Keratinocyte (primary cell): Measurements from ENCODE around the gene VOPP1. TPM values are rescaled to one million over a fixed set of nuclear protein-coding genes. Genes with fewer than 3 reads are reported as not detected.

Experiments
- DNase-seq: peaks from one replicate; pipeline ENCODE4 v3.0.0-alpha.2; 2011; ENCODE audit warnings: low read depth, missing footprints, low spot score
- FAIRE-seq: peaks from 2 replicates; lab custom pipeline; 2011; peaks lifted over from hg19 to GRCh38; lab: Jason Lieb, UNC
- H2AFZ ChIP-seq: 2 replicates; pipeline ENCODE4 v1.6.0; 2012; ENCODE audit warnings: low read length, control low read depth, inconsistent platforms; ENCODE audit not compliant: control insufficient read depth
- H3K27ac ChIP-seq: 2 replicates; pipeline ENCODE4 v1.5.1; 2011; ENCODE audit warnings: low read length; ENCODE audit not compliant: control insufficient read depth, insufficient read depth
- H3K27me3 ChIP-seq: 3 replicates; pipeline ENCODE4 v1.6.0; 2011; ENCODE audit warnings: low read length; ENCODE audit not compliant: control insufficient read depth, insufficient read depth; ENCODE audit errors: extremely low read depth
- H3K36me3 ChIP-seq, 2 experiments: 2 replicates in 1 of 2; 3 replicates in 1 of 2; pipeline ENCODE4 v1.5.1; 2011; ENCODE audit warnings: low read length in 2 of 2, mild to moderate bottlenecking in 1 of 2; ENCODE audit not compliant: control insufficient read depth in 2 of 2, insufficient read depth in 2 of 2; ENCODE audit errors: extremely low read depth in 1 of 2
- H3K4me1 ChIP-seq: 3 replicates; pipeline ENCODE4 v1.5.1; 2011; ENCODE audit warnings: low read length; ENCODE audit not compliant: control insufficient read depth, insufficient read depth; ENCODE audit errors: extremely low read depth
- H3K4me2 ChIP-seq: 3 replicates; pipeline ENCODE4 v1.6.0; 2011; ENCODE audit warnings: low read depth, low read length; ENCODE audit not compliant: control insufficient read depth, insufficient read depth; ENCODE audit errors: extremely low read depth
- H3K4me3 ChIP-seq, 3 experiments: fragments of 200-600 bp in 1 of 3; sonication (generic) in 1 of 3; 2 replicates in 2 of 3; 3 replicates in 1 of 3; pipeline ENCODE4 v1.5.1; 2011 to 2016; ENCODE audit warnings: low read length in 3 of 3, mild to moderate bottlenecking in 3 of 3, control low read depth in 2 of 3, inconsistent platforms in 1 of 3, low read depth in 1 of 3, mixed read lengths in 1 of 3, mixed run types in 1 of 3, moderate library complexity in 1 of 3; ENCODE audit not compliant: control insufficient read depth in 2 of 3, insufficient read depth in 2 of 3; ENCODE audit errors: extremely low read depth in 1 of 3
- H3K79me2 ChIP-seq: 2 replicates; pipeline ENCODE4 v1.6.0; 2012; ENCODE audit warnings: low read length; ENCODE audit not compliant: control insufficient read depth, insufficient read depth
- H3K9ac ChIP-seq: 3 replicates; pipeline ENCODE4 v1.6.0; 2011; ENCODE audit warnings: low read length; ENCODE audit not compliant: control insufficient read depth, insufficient read depth; ENCODE audit errors: extremely low read depth
- H3K9me1 ChIP-seq: 3 replicates; pipeline ENCODE4 v1.6.0; 2011; ENCODE audit warnings: low read length; ENCODE audit not compliant: control insufficient read depth, insufficient read depth; ENCODE audit errors: extremely low read depth
- H3K9me3 ChIP-seq: 2 replicates; pipeline ENCODE4 v1.5.1; 2012; ENCODE audit warnings: low read depth, low read length; ENCODE audit not compliant: control insufficient read depth
- H4K20me1 ChIP-seq: 3 replicates; pipeline ENCODE4 v1.6.0; 2011; ENCODE audit warnings: low read length; ENCODE audit not compliant: control insufficient read depth, insufficient read depth; ENCODE audit errors: extremely low read depth
- EZH2 ChIP-seq: IDR thresholded peaks from one replicate; pipeline ENCODE4 v1.6.1; 2012; ENCODE audit warnings: inconsistent platforms, mild to moderate bottlenecking, low read length, moderate library complexity
- dilution Hi-C: fragments of 300-500 bp; cut with MboI; formaldehyde crosslinking; loops from one replicate; pipeline ENCODE4 v1.7.0; 2020; ENCODE audit warnings: low sequenced_read_pairs; ENCODE audit not compliant: extremely low pct_ligation_motif_present
- polyA plus RNA-seq, 5 experiments: library from polyadenylated mRNA; depleted of rRNA in 3 of 5; stranded (reverse) in 3 of 5; stranded (forward) in 1 of 5; unstranded in 1 of 5; fragments of >200 nt; gene quantifications; 1 replicate in 1 of 5; 2 replicates in 3 of 5; 3 replicates in 1 of 5; pipeline versions ENCODE4 v1.2.1 to v1.2.3, GENCODE V29; 2011 to 2012; ENCODE audit warnings: missing spikeins in 2 of 5, low read depth in 1 of 5, low replicate concordance in 1 of 5
- TF ChIP-seq, protein P1 (sequence below), 3 experiments: IDR thresholded peaks in 1 of 3; conservative IDR thresholded peaks in 1 of 3; optimal IDR thresholded peaks in 1 of 3; 2 replicates in 2 of 3; 3 replicates in 1 of 3; pipeline versions ENCODE3 to v1.5.1; 2011; ENCODE audit warnings: low read length in 3 of 3, mild to moderate bottlenecking in 3 of 3, moderate library complexity in 2 of 3, control low read depth in 1 of 3, inconsistent platforms in 1 of 3; ENCODE audit not compliant: insufficient read depth in 2 of 3; ENCODE audit errors: extremely low read depth in 1 of 3

The VOPP1 gene
- polyA plus RNA-seq, 1 donor (not counting 4 experiments of a cell fraction or from before 2014, with no cell fraction given), result 49.2 TPM

DNA sequence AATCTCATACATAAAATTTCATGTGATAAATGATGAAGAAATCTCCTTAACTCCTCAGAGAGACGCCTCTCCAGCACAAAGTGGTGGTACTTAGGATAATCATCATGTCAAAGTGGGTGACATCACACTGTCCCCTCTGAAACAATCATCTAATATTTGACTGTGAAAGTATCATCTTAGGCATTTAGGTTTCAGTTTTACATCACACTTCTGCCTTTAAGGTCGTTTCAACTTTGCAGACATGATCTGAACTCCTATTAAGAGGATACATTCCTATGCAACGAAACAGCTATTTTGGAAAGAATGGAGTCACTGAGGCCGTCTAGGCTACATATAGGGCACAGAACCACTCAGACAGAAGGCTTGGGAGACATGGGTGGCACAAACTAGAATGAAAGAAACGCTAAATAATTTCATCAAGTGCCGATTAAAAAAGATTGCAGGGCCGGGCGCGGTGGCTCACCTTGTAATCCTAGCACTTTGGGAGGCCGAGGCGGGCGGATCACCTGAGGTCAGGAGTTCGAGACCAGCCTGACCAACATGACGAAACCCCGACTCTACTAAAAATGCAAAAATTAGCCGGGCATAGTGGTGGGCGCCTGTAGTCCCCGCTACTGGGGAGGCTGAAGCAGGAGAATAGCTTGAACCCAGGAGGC, 2.0 kb downstream of the VOPP1 start:
- H3K9ac ChIP-seq, result peak overlapping the region; percentile 2
- H3K27me3 ChIP-seq, result no peaks in the 10 kb centered on the region
- peaks cover 8% of the 10 kb centered on the region for H4K20me1 ChIP-seq
- H3K4me3 ChIP-seq, result peak overlapping the region; percentile 17 to 23 (median 22)
- no peak overlapping the region for H2AFZ ChIP-seq
- no peak for FAIRE-seq
- peaks cover 37% of the 10 kb centered on the region for H3K4me1 ChIP-seq
- peak overlapping the region; percentile 94 for H3K4me2 ChIP-seq
- H3K27ac ChIP-seq, result peak overlapping the region; percentile 91
- no peaks in the 10 kb centered on the region for H3K9me3 ChIP-seq
- dilution Hi-C loops, result no loop called here
- H3K36me3 ChIP-seq, result no peaks in the 10 kb centered on the region
- DNase-seq, result no peak
- TF ChIP-seq, protein P1, sequence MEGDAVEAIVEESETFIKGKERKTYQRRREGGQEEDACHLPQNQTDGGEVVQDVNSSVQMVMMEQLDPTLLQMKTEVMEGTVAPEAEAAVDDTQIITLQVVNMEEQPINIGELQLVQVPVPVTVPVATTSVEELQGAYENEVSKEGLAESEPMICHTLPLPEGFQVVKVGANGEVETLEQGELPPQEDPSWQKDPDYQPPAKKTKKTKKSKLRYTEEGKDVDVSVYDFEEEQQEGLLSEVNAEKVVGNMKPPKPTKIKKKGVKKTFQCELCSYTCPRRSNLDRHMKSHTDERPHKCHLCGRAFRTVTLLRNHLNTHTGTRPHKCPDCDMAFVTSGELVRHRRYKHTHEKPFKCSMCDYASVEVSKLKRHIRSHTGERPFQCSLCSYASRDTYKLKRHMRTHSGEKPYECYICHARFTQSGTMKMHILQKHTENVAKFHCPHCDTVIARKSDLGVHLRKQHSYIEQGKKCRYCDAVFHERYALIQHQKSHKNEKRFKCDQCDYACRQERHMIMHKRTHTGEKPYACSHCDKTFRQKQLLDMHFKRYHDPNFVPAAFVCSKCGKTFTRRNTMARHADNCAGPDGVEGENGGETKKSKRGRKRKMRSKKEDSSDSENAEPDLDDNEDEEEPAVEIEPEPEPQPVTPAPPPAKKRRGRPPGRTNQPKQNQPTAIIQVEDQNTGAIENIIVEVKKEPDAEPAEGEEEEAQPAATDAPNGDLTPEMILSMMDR (optimal IDR thresholded peaks at IDR 0.05 in 1 of 3, IDR thresholded peaks at IDR 0.05 in 1 of 3, conservative IDR thresholded peaks at IDR 0.05 in 1 of 3; ENCODE audit: extremely low read depth in 1 of 3, insufficient read depth in 2 of 3, low read length in 3 of 3), result no peak
- TF ChIP-seq EZH2, result no peak
- peaks cover 51% of the 10 kb centered on the region for H3K79me2 ChIP-seq
- peaks cover 3% of the 10 kb centered on the region for H3K9me1 ChIP-seq

DNA sequence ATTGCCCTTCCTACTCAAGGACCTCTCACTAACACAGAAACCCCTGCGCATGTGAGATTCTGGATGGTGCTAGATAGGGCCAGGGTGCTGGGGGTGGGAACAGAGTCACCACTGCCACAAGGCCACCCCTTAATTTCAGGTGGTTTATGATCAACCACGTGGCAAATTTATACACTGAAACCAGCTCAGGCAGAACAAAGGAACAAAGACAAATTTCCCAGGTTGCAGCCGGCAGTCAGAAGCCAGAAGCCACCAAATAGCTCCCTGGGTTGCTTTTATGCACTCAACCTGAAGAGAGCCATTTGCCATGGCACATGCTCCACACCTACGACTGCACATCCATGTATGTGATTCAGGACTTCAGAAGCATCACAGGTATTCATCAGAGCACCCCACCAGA, 2.5 kb downstream of the VOPP1 start:
- dilution Hi-C loops, result no loop called here
- H2AFZ ChIP-seq, result no peak overlapping the region
- peaks cover 56% of the 10 kb centered on the region for H3K79me2 ChIP-seq
- peaks cover 37% of the 10 kb centered on the region for H3K4me1 ChIP-seq
- no peaks in the 10 kb centered on the region for H3K9me3 ChIP-seq
- H3K27ac ChIP-seq, result no peak overlapping the region
- no peak for DNase-seq
- peaks cover 3% of the 10 kb centered on the region for H3K9me1 ChIP-seq
- no peak for TF ChIP-seq EZH2
- TF ChIP-seq, protein P1 (optimal IDR thresholded peaks at IDR 0.05 in 1 of 3, IDR thresholded peaks at IDR 0.05 in 1 of 3, conservative IDR thresholded peaks at IDR 0.05 in 1 of 3; ENCODE audit: extremely low read depth in 1 of 3, insufficient read depth in 2 of 3, low read length in 3 of 3), result no peak
- no peaks in the 10 kb centered on the region for H3K36me3 ChIP-seq
- no peak overlapping the region for H3K4me2 ChIP-seq
- H4K20me1 ChIP-seq, result peaks cover 9% of the 10 kb centered on the region
- no peaks in the 10 kb centered on the region for H3K27me3 ChIP-seq
- no peak overlapping the region for H3K4me3 ChIP-seq
- no peak for FAIRE-seq
- no peak overlapping the region for H3K9ac ChIP-seq
